K562 (cell line): ENCODE results near the gene NRXN3. TPM values are rescaled to one million over a fixed set of nuclear protein-coding genes. Genes with fewer than 3 reads are reported as not detected.

Source experiments
- ATAC-seq: fragments of 200-7000 bp; cut with Tn5 transposase; 3 replicates; pipeline ENCODE4 v1.9.1; 2020; ENCODE audit warnings: moderate library complexity
- BruUV-seq: library from RNA; stranded (reverse); fragments of 400-500 nt; replicated peaks from 2 replicates; lab custom pipeline; 2021; lab: Mats Ljungman, UMichigan
- CTCF ChIA-PET: fragments of 300-600 bp; formaldehyde crosslinking; extraction: SDS; loops from one replicate; lab custom pipeline; 2021; ENCODE audit warnings: low intra/inter-chr PET ratio; lab: Yijun Ruan, JAX
- POLR2A ChIA-PET: fragments of 300-600, 350-650 bp; sonication (Branson Sonifier 250); formaldehyde crosslinking; extraction: SDS; loops from one replicate; lab custom pipeline; 2021; ENCODE audit warnings: antibody characterized with exemption, inconsistent platforms; lab: Yijun Ruan, JAX
- DNase-seq, 4 experiments: peaks; one replicate each; pipeline versions ENCODE4 v3.0.0 to v3.0.0-alpha.2; 2011 to 2018; ENCODE audit warnings: low spot score in 3 of 4, mixed read lengths in 3 of 4; ENCODE audit errors: extremely low read depth in 1 of 4
- FAIRE-seq: peaks from 2 replicates; lab custom pipeline; 2011; peaks lifted over from hg19 to GRCh38; lab: Jason Lieb, UNC
- H2AFZ ChIP-seq: 2 replicates; pipeline ENCODE4 v1.6.0; 2011; ENCODE audit warnings: low read depth, low read length, control low read depth, inconsistent platforms
- H3K27ac ChIP-seq: fragments of 200-600 bp; 3 replicates; pipeline ENCODE4 v1.8.0; 2011; ENCODE audit warnings: low read depth, mild to moderate bottlenecking, control low read depth, inconsistent platforms, low read length, moderate library complexity, mixed read lengths; ENCODE audit errors: extremely low read depth
- H3K27me3 ChIP-seq, 2 experiments: fragments of 300-600 bp in 1 of 2; 2 replicates in 1 of 2; 3 replicates in 1 of 2; pipeline versions ENCODE4 v1.6.0 to v1.8.0; 2011; ENCODE audit warnings: inconsistent platforms in 2 of 2, low read length in 2 of 2, mild to moderate bottlenecking in 1 of 2, mixed read lengths in 1 of 2, moderate library complexity in 1 of 2; ENCODE audit not compliant: control insufficient read depth in 2 of 2, insufficient read depth in 2 of 2
- H3K36me3 ChIP-seq: fragments of 300-600 bp; 3 replicates; pipeline ENCODE4 v1.8.0; 2011; ENCODE audit warnings: mild to moderate bottlenecking, low read length, inconsistent platforms; ENCODE audit not compliant: control insufficient read depth, insufficient read depth
- H3K4me1 ChIP-seq, 2 experiments: fragments of 200-600 bp in 1 of 2; replicated peaks in 1 of 2; 2 replicates in 1 of 2; 3 replicates in 1 of 2; pipeline versions ENCODE4 v1.5.1 to v1.8.0; 2011; ENCODE audit warnings: inconsistent platforms in 2 of 2, low read length in 2 of 2, mild to moderate bottlenecking in 1 of 2, mixed read lengths in 1 of 2, moderate library complexity in 1 of 2; ENCODE audit not compliant: control insufficient read depth in 2 of 2, insufficient read depth in 2 of 2
- H3K4me2 ChIP-seq: 2 replicates; pipeline ENCODE4 v1.6.1; 2011; ENCODE audit warnings: low read length, control low read depth, inconsistent platforms, mixed read lengths; ENCODE audit not compliant: insufficient read depth
- H3K4me3 ChIP-seq: fragments of 200-600 bp; sonication (generic), shearing (Covaris generic); 2 replicates; pipeline ENCODE4 v1.5.1; 2016; ENCODE audit warnings: control low read depth, inconsistent platforms
- H3K79me2 ChIP-seq: fragments of 200-600 bp; 3 replicates; pipeline ENCODE4 v1.8.0; 2011; ENCODE audit warnings: low read length, inconsistent platforms; ENCODE audit not compliant: control insufficient read depth, insufficient read depth
- H3K9ac ChIP-seq, 2 experiments: 2 replicates each; pipeline versions ENCODE4 v1.6.0 to v1.6.1; 2011; ENCODE audit warnings: low read depth in 2 of 2, low read length in 2 of 2, control low read depth in 1 of 2, inconsistent platforms in 1 of 2, mild to moderate bottlenecking in 1 of 2, mixed read lengths in 1 of 2; ENCODE audit not compliant: insufficient read depth in 1 of 2
- H3K9me1 ChIP-seq: one replicate; pipeline ENCODE4 v1.6.0; 2011; ENCODE audit warnings: inconsistent platforms, mild to moderate bottlenecking, low read length, moderate library complexity; ENCODE audit not compliant: control insufficient read depth, insufficient read depth
- H3K9me3 ChIP-seq: replicated peaks from 2 replicates; pipeline ENCODE4 v1.5.1; 2011; ENCODE audit warnings: low read depth, low read length, inconsistent platforms; ENCODE audit not compliant: control insufficient read depth, insufficient read depth
- H4K20me1 ChIP-seq: replicated peaks from 2 replicates; pipeline ENCODE4 v1.6.1; 2011; ENCODE audit warnings: low read length, inconsistent platforms, mixed read lengths; ENCODE audit not compliant: control insufficient read depth, insufficient read depth
- BRCA1 ChIP-seq, 2 experiments: fragments of 450-650 bp in 1 of 2; sonication (generic) in 1 of 2; formaldehyde crosslinking in 1 of 2; IDR thresholded peaks; 2 replicates each; pipeline versions ENCODE4 v1.5.0 to v1.6.1; 2017 to 2020; ENCODE audit warnings: mild to moderate bottlenecking in 1 of 2, missing genetic modification reagents in 1 of 2
- BRD4 ChIP-seq: fragments of 200-600 bp; sonication (generic); IDR thresholded peaks from 2 replicates; pipeline ENCODE4 v1.6.1; 2017; ENCODE audit warnings: inconsistent platforms
- CHCHD3 ChIP-seq: fragments of 250-450 bp; sonication (Bioruptor Pico); IDR thresholded peaks from 2 replicates; pipeline ENCODE4 v2.1.2; 2022; ENCODE audit warnings: mild to moderate bottlenecking
- CHD4 ChIP-seq: fragments of 200-600 bp; sonication (generic); IDR thresholded peaks from 3 replicates; pipeline ENCODE4 v1.6.1; 2012; ENCODE audit warnings: low read depth, mild to moderate bottlenecking, mixed read lengths, low read length, inconsistent platforms; ENCODE audit not compliant: insufficient read depth, insufficient replicate concordance, poor library complexity, severe bottlenecking
- FOXP1 ChIP-seq: sonication (generic); formaldehyde crosslinking; IDR thresholded peaks from 2 replicates; pipeline ENCODE4 v1.8.0; 2022; ENCODE audit warnings: mild to moderate bottlenecking, missing genetic modification reagents
- GMEB1 ChIP-seq: fragments of 250-450 bp; sonication (Bioruptor Pico); IDR thresholded peaks from 2 replicates; pipeline ENCODE4 v1.4.0; 2020; ENCODE audit warnings: mild to moderate bottlenecking
- HMGXB4 ChIP-seq: sonication (generic); formaldehyde crosslinking; IDR thresholded peaks from 2 replicates; pipeline ENCODE4 v1.8.1; 2023; ENCODE audit warnings: mild to moderate bottlenecking, missing genetic modification reagents
- MTF1 ChIP-seq: fragments of 250-450 bp; sonication (Bioruptor Pico); IDR thresholded peaks from 2 replicates; pipeline ENCODE4 v1.9.0; 2021; ENCODE audit warnings: moderate library complexity, mild to moderate bottlenecking, inconsistent platforms, borderline replicate concordance
- NFIX ChIP-seq: fragments of 250-450 bp; sonication (Bioruptor Pico); IDR thresholded peaks from 2 replicates; pipeline ENCODE4 v1.4.0; 2020; ENCODE audit warnings: low read depth, mild to moderate bottlenecking, moderate library complexity
- PCBP2 ChIP-seq: fragments of 200-400 bp; formaldehyde crosslinking; IDR thresholded peaks from 2 replicates; pipeline ENCODE4 v1.6.1; 2018; ENCODE audit warnings: low read length, low read depth, mild to moderate bottlenecking, moderate library complexity; ENCODE audit not compliant: poor library complexity, severe bottlenecking
- PHF21A ChIP-seq: fragments of 450-650 bp; IDR thresholded peaks from 2 replicates; pipeline ENCODE4 v1.6.1; 2017; ENCODE audit warnings: low read depth, borderline replicate concordance
- PHF8 ChIP-seq: fragments of 200-600 bp; sonication (generic); IDR thresholded peaks from 2 replicates; pipeline ENCODE4 v1.6.1; 2012; ENCODE audit warnings: mixed run types, mild to moderate bottlenecking, inconsistent platforms, low read length, moderate library complexity, borderline replicate concordance
- RBM22 ChIP-seq: fragments of 200-400 bp; formaldehyde crosslinking; IDR thresholded peaks from 2 replicates; pipeline ENCODE4 v1.6.1; 2018; ENCODE audit warnings: low read length, low read depth; ENCODE audit not compliant: poor library complexity, severe bottlenecking
- TCF7 ChIP-seq: sonication (generic); IDR thresholded peaks from 2 replicates; pipeline ENCODE4 v1.6.1; 2016; ENCODE audit warnings: antibody characterized with exemption, borderline replicate concordance
- ZNF3 ChIP-seq: fragments of 250-450 bp; sonication (Bioruptor Pico); IDR thresholded peaks from 2 replicates; pipeline ENCODE4 v1.5.0; 2021; ENCODE audit warnings: mild to moderate bottlenecking, moderate library complexity
- ZNF316 ChIP-seq: fragments of 450-650 bp; IDR thresholded peaks from 2 replicates; pipeline ENCODE4 v1.6.1; 2016
- ZNF408 ChIP-seq: fragments of 250-450 bp; sonication (Bioruptor Pico); IDR thresholded peaks from 2 replicates; pipeline ENCODE4 v1.4.0; 2020; ENCODE audit warnings: low read depth, mild to moderate bottlenecking, moderate library complexity
- ZNF449 ChIP-seq: fragments of 250-450 bp; sonication (Bioruptor Pico); IDR thresholded peaks from 2 replicates; pipeline ENCODE4 v1.8.0; 2022; ENCODE audit warnings: moderate library complexity, mild to moderate bottlenecking, inconsistent platforms
- ZNF695 ChIP-seq: fragments of 450-650 bp; formaldehyde crosslinking; IDR thresholded peaks from 2 replicates; pipeline ENCODE4 v1.4.0; 2020; ENCODE audit warnings: mild to moderate bottlenecking, moderate library complexity
- WGBS: fragments of 100-300 bp; shearing (Covaris generic); methylation state at CpG from one replicate; pipeline ENCODE4 v1.1.6; 2016; ENCODE audit warnings: low coverage, mixed read lengths; ENCODE audit not compliant: insufficient coverage; ENCODE audit errors: missing lambda C conversion rate; 5-methylcytosine and 5-hydroxymethylcytosine counted together
- in situ Hi-C: fragments of 300-500 bp; cut with MboI; formaldehyde crosslinking; loops from 4 replicates; pipeline ENCODE4 v1.15.0; 2018; ENCODE audit warnings: inconsistent platforms, mixed read lengths
- intact Hi-C: fragments of 100-400 bp; cut with micrococcal nuclease; formaldehyde crosslinking; loops from 2 replicates; pipeline ENCODE4 v1.14.2; 2022
- polyA plus RNA-seq, 8 experiments: library from polyadenylated mRNA; depleted of rRNA in 4 of 8; stranded (reverse) in 5 of 8; unstranded in 3 of 8; fragments of >200 nt; fragmentation: Nextera tagmentation in 2 of 8; fragmentation: Illumina TruSeq in 1 of 8; extraction: Ambion mirVana in 2 of 8; extraction: Trizol in 1 of 8; gene quantifications; 2 replicates each; pipeline versions ENCODE4 v1.2.1 to v1.2.3, GENCODE V29; 2011 to 2014; ENCODE audit warnings: inconsistent platforms in 1 of 8, missing spikeins in 1 of 8
- total RNA-seq, 7 experiments: library from RNA; depleted of rRNA in 6 of 7; stranded (reverse); fragments of >200 nt in 6 of 7; fragmentation: Illumina TruSeq in 2 of 7; extraction: Trizol in 2 of 7; gene quantifications; 2 replicates each; pipeline versions ENCODE4 v1.2.1 to v1.2.3, GENCODE V29; 2011 to 2021; ENCODE audit warnings: low replicate concordance in 1 of 7

NRXN3 gene
- total and polyA plus RNA-seq, 9 of the 15 experiments (the other 6 are each of a cell fraction or from before 2014, with no cell fraction given) = 0.09 TPM; not detected in 8

DNA sequence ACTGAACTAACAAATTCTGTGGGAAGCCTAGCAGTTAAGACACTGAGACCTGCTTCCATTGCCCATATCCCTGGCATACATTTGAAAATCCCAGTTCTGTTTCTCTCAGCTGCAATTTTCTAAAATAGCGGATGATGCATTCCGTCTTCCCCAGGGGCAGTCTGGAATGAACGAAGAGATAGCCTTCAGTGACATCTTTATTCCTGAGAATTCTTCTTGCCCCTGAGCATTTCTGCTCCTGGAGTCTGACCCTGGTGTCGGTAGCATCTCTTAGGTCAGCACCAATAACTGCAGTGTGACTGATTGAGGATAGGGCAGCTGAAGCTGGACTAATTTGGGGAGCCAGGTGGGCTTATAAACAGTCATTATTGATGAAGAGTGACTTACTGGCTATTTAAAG is 1488.6 kb downstream of the NRXN3 start:
- Histone ChIP-seq H3K27me3 (no peaks in the 10 kb centered on the region), H3K4me1 (no peaks in the 10 kb centered on the region), H3K36me3 (no peaks in the 10 kb centered on the region), H2AFZ (no peak overlapping the region), H3K9me1 (no peaks in the 10 kb centered on the region), H3K27ac (no peak overlapping the region), H3K9me3 (no peaks in the 10 kb centered on the region), H4K20me1 (no peaks in the 10 kb centered on the region), H3K9ac (no peak overlapping the region), H3K4me3 (no peak overlapping the region), H3K4me2 (no peak overlapping the region), H3K79me2 (no peaks in the 10 kb centered on the region)
- in situ Hi-C loops = no loop called here
- FAIRE-seq (no peak), ATAC-seq (no peak), DNase-seq (no peak)
- 0% methylated on average over 4 of the region's 4 CpGs for WGBS
- ChIA-PET CTCF (no interaction called here), POLR2A (no interaction called here)
- intact Hi-C loops = no loop called here
- BruUV-seq = no TSS peak
- TF ChIP-seq PHF21A = no peak
- no peak for TF ChIP-seq ZNF695
- TF ChIP-seq PCBP2 = no peak
- no peak for TF ChIP-seq ZNF449 (CRISPR knock-in tag)
- TF ChIP-seq GMEB1 (CRISPR knock-in tag) = no peak
- TF ChIP-seq FOXP1 = no peak
- no peak for TF ChIP-seq BRCA1 (IDR thresholded peaks at IDR 0.05)
- TF ChIP-seq BRCA1 (CRISPR knock-in tag; IDR thresholded peaks at IDR 0.05) = no peak
- TF ChIP-seq RBM22 = no peak
- TF ChIP-seq NFIX (CRISPR knock-in tag) = no peak
- TF ChIP-seq TCF7 = no peak
- TF ChIP-seq PHF8 = no peak
- no peak for TF ChIP-seq ZNF408
- no peak for TF ChIP-seq BRD4
- no peak for TF ChIP-seq MTF1
- TF ChIP-seq CHD4 = no peak
- TF ChIP-seq ZNF316 = no peak
- TF ChIP-seq ZNF3 (CRISPR knock-in tag) = no peak
- no peak for TF ChIP-seq HMGXB4 (CRISPR knock-in tag)
- TF ChIP-seq CHCHD3 (CRISPR knock-in tag) = no peak
